ENCODE results near the gene GAST. TPM values are rescaled to one million over a fixed set of nuclear protein-coding genes. Genes with fewer than 3 reads are reported as not detected.

Gene GAST
- total and polyA plus RNA-seq, 10 of the 15 experiments (the other 5 are each of a cell fraction or from before 2014, with no cell fraction given): not detected

GRCh38 chr17:41667280-41668041 lies 44.7 kb upstream of the GAST start (continued):
- TF ChIP-seq MLLT1 (IDR thresholded peaks at IDR 0.05) (0 out of 2 replicates have a peak, but pooled peaks have one; percentile 75), BHLHE40 (IDR thresholded peaks at IDR 0.05; ENCODE audit: borderline replicate concordance in 1 of 2, low read depth in 2 of 2, low read length in 1 of 2) (no peak), LARP7 (IDR thresholded peaks at IDR 0.05) (0 out of 2 replicates have a peak, but pooled peaks have one; percentile 25), EED (IDR thresholded peaks at IDR 0.05; ENCODE audit: low read depth) (0 out of 2 replicates have a peak, but pooled peaks have one; percentile 20), SMARCA5 (IDR thresholded peaks at IDR 0.05) (0 out of 2 replicates have a peak, but pooled peaks have one; percentile 14), ATF7 (IDR thresholded peaks at IDR 0.05; ENCODE audit: low read depth) (0 out of 2 replicates have a peak, but pooled peaks have one; percentile 10), IKZF2 (IDR thresholded peaks at IDR 0.05) (peak in 1 of 2 experiments; percentile 39; a peak in 2 of 4 replicates), RB1 (IDR thresholded peaks at IDR 0.05; ENCODE audit: borderline replicate concordance) (0 out of 2 replicates have a peak, but pooled peaks have one; percentile 8), NBN (IDR thresholded peaks at IDR 0.05) (0 out of 2 replicates have a peak, but pooled peaks have one; percentile 7), IKZF1 (conservative IDR thresholded peaks at IDR 0.05) (0 out of 2 replicates have a peak, but pooled peaks have one; percentile 11)

- POLR2A ChIA-PET: interaction anchor here (0.6 to 0.8 kb wide), 4 partner anchors 901 to 1860 kb away, joined by 3 to 4 read pairs (median 3); no protein-coding TSS in a partner anchor
- WGBS (ENCODE audit: insufficient coverage, insufficient replicate concordance, low lambda C conversion rate, missing lambda C conversion rate): 40% methylated on average over 7 of the region's 7 CpGs
- peaks cover 34% of the 10 kb centered on the region for H3K4me1 ChIP-seq (ENCODE audit: control insufficient read depth, insufficient read depth, low read length)
- H3K27ac ChIP-seq (ENCODE audit: control insufficient read depth, insufficient read depth): peak overlapping the region; percentile 21; the same call in 1 of the 2 replicates
- H2AFZ ChIP-seq (ENCODE audit: control insufficient read depth, low read depth, low read length): no peak overlapping the region
- DNase-seq (ENCODE audit: low read depth, low spot score) (no peak), FAIRE-seq (no peak), ATAC-seq (peak; percentile 24)
- no TSS peak for BruUV-seq (replicated peaks)
- CTCF ChIA-PET: interaction anchor here (1.8 kb wide), 1 partner anchor 18 kb away, joined by 5 read pairs; no protein-coding TSS in a partner anchor
- RAD21 ChIA-PET (ENCODE audit: unreplicated experiment): interaction anchor here (0.7 to 2.3 kb wide), 3 partner anchors 17 to 1147 kb away, joined by 3 to 9 read pairs (median 3); partner anchors contain the start of gene EIF1
- peak overlapping the region; percentile 7; the same call in 1 of the 2 replicates for H3K4me2 ChIP-seq (ENCODE audit: control insufficient read depth, insufficient read depth)
- in situ Hi-C loops (cut with MboI) (loop anchor here (10.0 kb wide), 1 partner anchor 1347 kb away; no protein-coding TSS in a partner anchor), intact Hi-C loops (cut with micrococcal nuclease; ENCODE audit: unreplicated experiment) (loop anchor here (5.0 kb wide), 1 partner anchor 1350 kb away; no protein-coding TSS in a partner anchor)
- H3K9me3 ChIP-seq (replicated peaks; ENCODE audit: control insufficient read depth, insufficient read depth, low read length): no peaks in the 10 kb centered on the region
- no peaks in the 10 kb centered on the region for H3K36me3 ChIP-seq (ENCODE audit: control insufficient read depth in 2 of 2, insufficient read depth in 2 of 2, low read length in 1 of 2)
- no peak overlapping the region for H3K9ac ChIP-seq (ENCODE audit: control insufficient read depth, insufficient read depth, low read length)
- no peaks in the 10 kb centered on the region for H3K79me2 ChIP-seq (ENCODE audit: control insufficient read depth, insufficient read depth, low read length)
- SMC1A ChIA-PET (ENCODE audit: uncharacterized antibody, unreplicated experiment): interaction anchor here (4.0 kb wide), 1 partner anchor 17 kb away, joined by 27 read pairs; the partner anchor contains the start of gene EIF1
- no peak overlapping the region for H3K4me3 ChIP-seq
- H3K27me3 ChIP-seq (replicated peaks in 1 of 2; ENCODE audit: control insufficient read depth in 2 of 2, insufficient read depth in 2 of 2, low read length in 1 of 2): no peaks in the 10 kb centered on the region
- H4K20me1 ChIP-seq (ENCODE audit: control insufficient read depth, insufficient read depth): no peaks in the 10 kb centered on the region
- TF ChIP-seq ZBTB4 (CRISPR knock-in tag; IDR thresholded peaks at IDR 0.05) (no peak), POLR2AphosphoS2 (IDR thresholded peaks at IDR 0.05; ENCODE audit: low read depth, low read length) (no peak), RELB (IDR thresholded peaks at IDR 0.05; ENCODE audit: low read depth) (0 out of 2 replicates have a peak, but pooled peaks have one; percentile 16), SMARCA5 (IDR thresholded peaks at IDR 0.05) (0 out of 2 replicates have a peak, but pooled peaks have one; percentile 9)
These were observed 40.0 kb upstream of the GAST start for GRCh38 chr17:41672153-41672552.

Data from GM12878 (cell line).